Neural cell (in vitro differentiated cells): ENCODE results near the gene ELMO2. TPM values are rescaled to one million over a fixed set of nuclear protein-coding genes. Genes with fewer than 3 reads are reported as not detected.

Source experiments
- H2AFZ ChIP-seq: fragments of 200-600, 300-800 bp; sonication (generic), shearing (Covaris generic); 2 replicates; pipeline ENCODE4 v1.6.0; 2014; ENCODE audit warnings: low read depth, mild to moderate bottlenecking, antibody characterized with exemption, low read length, moderate library complexity
- H3F3A ChIP-seq: fragments of 200-600 bp; shearing (Covaris generic); 2 replicates; pipeline ENCODE4 v1.6.1; 2016; ENCODE audit warnings: mild to moderate bottlenecking, moderate library complexity, mixed read lengths, antibody characterized with exemption, low read length; ENCODE audit not compliant: insufficient read depth, poor library complexity, severe bottlenecking
- H3K27ac ChIP-seq: fragments of 200-600, 300-800 bp; sonication (generic), shearing (Covaris generic); 2 replicates; pipeline ENCODE4 v1.5.1; 2014; ENCODE audit warnings: mild to moderate bottlenecking, low read length, moderate library complexity
- H3K27me3 ChIP-seq: fragments of 300-800, 200-600 bp; sonication (generic), shearing (Covaris generic); 2 replicates; pipeline ENCODE4 v1.6.0; 2014; ENCODE audit warnings: mild to moderate bottlenecking, low read depth, low read length, moderate library complexity; ENCODE audit not compliant: insufficient read depth
- H3K36me3 ChIP-seq: fragments of 300-800, 200-600 bp; sonication (generic), shearing (Covaris generic); 2 replicates; pipeline ENCODE4 v1.5.1; 2014; ENCODE audit warnings: mild to moderate bottlenecking, antibody characterized with exemption, low read length, moderate library complexity; ENCODE audit not compliant: insufficient read depth
- H3K4me2 ChIP-seq: fragments of 300-800, 200-600 bp; sonication (generic), shearing (Covaris generic); 2 replicates; pipeline ENCODE4 v1.6.0; 2014; ENCODE audit warnings: mild to moderate bottlenecking, low read length
- H3K4me3 ChIP-seq: fragments of 300-800, 200-600 bp; sonication (generic), shearing (Covaris generic); 2 replicates; pipeline ENCODE4 v1.5.1; 2014; ENCODE audit warnings: mild to moderate bottlenecking, low read length, moderate library complexity
- H3K79me2 ChIP-seq: fragments of 200-600 bp; shearing (Covaris generic); replicated peaks from 2 replicates; pipeline ENCODE4 v1.6.0; 2014; ENCODE audit warnings: mild to moderate bottlenecking, low read length, moderate library complexity; ENCODE audit not compliant: insufficient read depth
- H3K9ac ChIP-seq: fragments of 300-800, 200-600 bp; sonication (generic), shearing (Covaris generic); 2 replicates; pipeline ENCODE4 v1.6.1; 2016; ENCODE audit warnings: mild to moderate bottlenecking, low read length, mixed read lengths
- H3K9me2 ChIP-seq: fragments of 200-600 bp; shearing (Covaris generic); 2 replicates; pipeline ENCODE4 v1.6.1; 2016; ENCODE audit warnings: mild to moderate bottlenecking, low read length, mixed read lengths; ENCODE audit not compliant: insufficient read depth
- H3K9me3 ChIP-seq: fragments of 200-600, 300-800 bp; sonication (generic), shearing (Covaris generic); 2 replicates; pipeline ENCODE4 v1.6.1; 2016; ENCODE audit warnings: mild to moderate bottlenecking, mixed run types, low read length, moderate library complexity, mixed read lengths
- H4K20me1 ChIP-seq: fragments of 200-600 bp; shearing (Covaris generic); 2 replicates; pipeline ENCODE4 v1.6.1; 2016; ENCODE audit warnings: mild to moderate bottlenecking, mixed run types; ENCODE audit not compliant: insufficient read depth
- EP300 ChIP-seq: fragments of 450-650 bp; conservative IDR thresholded peaks from 2 replicates; pipeline ENCODE4 v1.6.1; 2014; ENCODE audit warnings: antibody characterized with exemption, mild to moderate bottlenecking, moderate library complexity; ENCODE audit not compliant: poor library complexity, severe bottlenecking
- EZH2 ChIP-seq: fragments of 200-600, 300-800 bp; shearing (Covaris generic), sonication (generic); IDR thresholded peaks from 2 replicates; pipeline ENCODE4 v1.6.1; 2014; ENCODE audit warnings: antibody characterized with exemption, low read length, borderline replicate concordance, mild to moderate bottlenecking; ENCODE audit not compliant: insufficient read depth, poor library complexity, severe bottlenecking
- MXI1 ChIP-seq: fragments of 450-650 bp; conservative IDR thresholded peaks from 2 replicates; pipeline ENCODE4 v1.6.1; 2014; ENCODE audit warnings: antibody characterized with exemption, mild to moderate bottlenecking; ENCODE audit not compliant: poor library complexity, severe bottlenecking
- POLR2AphosphoS5 ChIP-seq: IDR thresholded peaks from 2 replicates; pipeline ENCODE4 v1.6.1; 2012
- RAD21 ChIP-seq: fragments of 450-650 bp; conservative IDR thresholded peaks from 2 replicates; pipeline ENCODE4 v1.6.1; 2014; ENCODE audit warnings: antibody characterized with exemption, mild to moderate bottlenecking, moderate library complexity
- SMC3 ChIP-seq: fragments of 450-650 bp; conservative IDR thresholded peaks from 2 replicates; pipeline ENCODE4 v1.6.1; 2014; ENCODE audit warnings: antibody characterized with exemption, mild to moderate bottlenecking, moderate library complexity; ENCODE audit not compliant: poor library complexity
- TAF1 ChIP-seq: IDR thresholded peaks from 2 replicates; pipeline ENCODE4 v1.6.1; 2012; ENCODE audit warnings: low read depth
- polyA plus RNA-seq: library from polyadenylated mRNA; depleted of rRNA; stranded (reverse); fragments of >200 nt; gene quantifications from 2 replicates; pipeline ENCODE4 v1.2.3, GENCODE V29; 2014
- TF ChIP-seq, protein P1 (sequence below): IDR thresholded peaks from 2 replicates; pipeline ENCODE4 v1.6.1; 2012; ENCODE audit warnings: borderline replicate concordance
- TF ChIP-seq, protein P2 (sequence below): fragments of 450-650 bp; IDR thresholded peaks from 2 replicates; pipeline ENCODE4 v1.5.1; 2014; ENCODE audit warnings: antibody characterized with exemption, mild to moderate bottlenecking, moderate library complexity; ENCODE audit not compliant: poor library complexity, severe bottlenecking

Gene ELMO2
- polyA plus RNA-seq, 1 donor from 2014 or later, result 72.0 TPM

DNA sequence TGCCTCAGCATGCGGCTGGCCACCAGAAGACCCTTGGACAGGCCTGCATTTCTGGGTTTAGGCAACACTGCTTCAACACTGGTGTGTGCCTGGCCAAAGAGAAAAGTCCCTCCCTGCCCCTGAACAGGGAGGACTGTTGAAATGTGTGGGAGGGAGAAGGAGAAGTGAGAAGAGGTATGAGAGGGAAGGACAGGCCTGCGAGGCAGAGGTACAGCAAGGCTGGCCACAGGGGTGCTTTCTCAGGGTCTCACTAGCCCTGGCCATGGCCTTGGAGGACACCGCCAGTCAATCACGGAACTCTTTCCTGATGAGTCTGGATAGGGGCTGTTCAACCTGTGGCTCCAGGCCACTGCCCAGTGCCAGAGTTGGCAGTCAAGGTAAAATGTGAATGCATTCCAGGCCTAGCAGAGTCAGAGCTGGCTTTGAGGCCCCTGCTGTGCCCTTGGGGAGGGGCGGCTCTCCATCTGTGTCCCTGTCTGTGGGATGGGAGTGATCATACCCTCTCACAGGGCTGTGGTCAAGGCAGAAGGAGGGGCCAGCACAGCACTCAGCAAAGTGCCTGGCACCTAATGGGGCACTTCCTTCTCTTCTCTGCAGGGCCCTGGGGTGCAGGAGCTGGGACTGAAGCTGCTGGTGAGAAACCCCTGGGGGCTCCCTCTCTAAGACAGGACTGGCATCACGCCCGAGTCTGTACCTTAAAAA, 54.9 kb downstream of the ELMO2 start:
- Histone ChIP-seq H3K9me2 (no peaks in the 10 kb centered on the region), H3K36me3 (no peaks in the 10 kb centered on the region), H3K9ac (no peak overlapping the region), H3K4me3 (no peak overlapping the region), H4K20me1 (no peaks in the 10 kb centered on the region), H3K9me3 (no peaks in the 10 kb centered on the region), H3K27me3 (no peaks in the 10 kb centered on the region), H3K79me2 (no peaks in the 10 kb centered on the region), H3K4me2 (no peak overlapping the region), H2AFZ (no peak overlapping the region), H3K27ac (no peak overlapping the region), H3F3A (peaks cover 5% of the 10 kb centered on the region)
- no peak for TF ChIP-seq SMC3
- TF ChIP-seq EZH2, result no peak
- TF ChIP-seq TAF1, result no peak
- no peak for TF ChIP-seq EP300
- TF ChIP-seq MXI1, result no peak
- TF ChIP-seq, protein P1, sequence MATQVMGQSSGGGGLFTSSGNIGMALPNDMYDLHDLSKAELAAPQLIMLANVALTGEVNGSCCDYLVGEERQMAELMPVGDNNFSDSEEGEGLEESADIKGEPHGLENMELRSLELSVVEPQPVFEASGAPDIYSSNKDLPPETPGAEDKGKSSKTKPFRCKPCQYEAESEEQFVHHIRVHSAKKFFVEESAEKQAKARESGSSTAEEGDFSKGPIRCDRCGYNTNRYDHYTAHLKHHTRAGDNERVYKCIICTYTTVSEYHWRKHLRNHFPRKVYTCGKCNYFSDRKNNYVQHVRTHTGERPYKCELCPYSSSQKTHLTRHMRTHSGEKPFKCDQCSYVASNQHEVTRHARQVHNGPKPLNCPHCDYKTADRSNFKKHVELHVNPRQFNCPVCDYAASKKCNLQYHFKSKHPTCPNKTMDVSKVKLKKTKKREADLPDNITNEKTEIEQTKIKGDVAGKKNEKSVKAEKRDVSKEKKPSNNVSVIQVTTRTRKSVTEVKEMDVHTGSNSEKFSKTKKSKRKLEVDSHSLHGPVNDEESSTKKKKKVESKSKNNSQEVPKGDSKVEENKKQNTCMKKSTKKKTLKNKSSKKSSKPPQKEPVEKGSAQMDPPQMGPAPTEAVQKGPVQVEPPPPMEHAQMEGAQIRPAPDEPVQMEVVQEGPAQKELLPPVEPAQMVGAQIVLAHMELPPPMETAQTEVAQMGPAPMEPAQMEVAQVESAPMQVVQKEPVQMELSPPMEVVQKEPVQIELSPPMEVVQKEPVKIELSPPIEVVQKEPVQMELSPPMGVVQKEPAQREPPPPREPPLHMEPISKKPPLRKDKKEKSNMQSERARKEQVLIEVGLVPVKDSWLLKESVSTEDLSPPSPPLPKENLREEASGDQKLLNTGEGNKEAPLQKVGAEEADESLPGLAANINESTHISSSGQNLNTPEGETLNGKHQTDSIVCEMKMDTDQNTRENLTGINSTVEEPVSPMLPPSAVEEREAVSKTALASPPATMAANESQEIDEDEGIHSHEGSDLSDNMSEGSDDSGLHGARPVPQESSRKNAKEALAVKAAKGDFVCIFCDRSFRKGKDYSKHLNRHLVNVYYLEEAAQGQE, result no peak

DNA sequence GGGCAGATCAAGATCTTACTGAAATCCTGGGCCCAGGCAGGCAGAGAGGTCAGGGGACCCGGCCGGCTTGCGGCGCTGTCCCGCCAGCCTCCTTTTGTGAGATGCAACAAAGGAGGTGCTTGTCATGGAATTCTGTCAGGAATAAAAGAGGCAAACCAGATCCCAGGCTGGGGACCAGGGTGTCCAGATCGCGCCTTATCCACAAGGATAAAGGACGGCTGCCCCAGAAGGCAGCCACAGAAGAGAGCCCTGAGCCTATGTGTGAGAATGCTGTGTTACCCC, 55.5 kb downstream of the ELMO2 start:
- TF ChIP-seq RAD21 (no peak), TAF1 (no peak), EZH2 (no peak), EP300 (no peak), POLR2AphosphoS5 (no peak), MXI1 (no peak), SMC3 (no peak)
- TF ChIP-seq, protein P2, sequence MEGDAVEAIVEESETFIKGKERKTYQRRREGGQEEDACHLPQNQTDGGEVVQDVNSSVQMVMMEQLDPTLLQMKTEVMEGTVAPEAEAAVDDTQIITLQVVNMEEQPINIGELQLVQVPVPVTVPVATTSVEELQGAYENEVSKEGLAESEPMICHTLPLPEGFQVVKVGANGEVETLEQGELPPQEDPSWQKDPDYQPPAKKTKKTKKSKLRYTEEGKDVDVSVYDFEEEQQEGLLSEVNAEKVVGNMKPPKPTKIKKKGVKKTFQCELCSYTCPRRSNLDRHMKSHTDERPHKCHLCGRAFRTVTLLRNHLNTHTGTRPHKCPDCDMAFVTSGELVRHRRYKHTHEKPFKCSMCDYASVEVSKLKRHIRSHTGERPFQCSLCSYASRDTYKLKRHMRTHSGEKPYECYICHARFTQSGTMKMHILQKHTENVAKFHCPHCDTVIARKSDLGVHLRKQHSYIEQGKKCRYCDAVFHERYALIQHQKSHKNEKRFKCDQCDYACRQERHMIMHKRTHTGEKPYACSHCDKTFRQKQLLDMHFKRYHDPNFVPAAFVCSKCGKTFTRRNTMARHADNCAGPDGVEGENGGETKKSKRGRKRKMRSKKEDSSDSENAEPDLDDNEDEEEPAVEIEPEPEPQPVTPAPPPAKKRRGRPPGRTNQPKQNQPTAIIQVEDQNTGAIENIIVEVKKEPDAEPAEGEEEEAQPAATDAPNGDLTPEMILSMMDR, result no peak
- TF ChIP-seq, protein P1, result no peak
- H3K9me2 ChIP-seq, result no peaks in the 10 kb centered on the region
- no peaks in the 10 kb centered on the region for H3K79me2 ChIP-seq
- H3K9ac ChIP-seq, result no peak overlapping the region
- H3K4me2 ChIP-seq, result no peak overlapping the region
- no peaks in the 10 kb centered on the region for H4K20me1 ChIP-seq
- no peak overlapping the region for H2AFZ ChIP-seq
- no peak overlapping the region for H3K27ac ChIP-seq
- H3F3A ChIP-seq, result peaks cover 5% of the 10 kb centered on the region
- no peaks in the 10 kb centered on the region for H3K9me3 ChIP-seq
- no peaks in the 10 kb centered on the region for H3K27me3 ChIP-seq
- H3K4me3 ChIP-seq, result no peak overlapping the region
- H3K36me3 ChIP-seq, result no peaks in the 10 kb centered on the region
